OCI-LY7 (cell line): ENCODE measurements around the gene NOTCH4.

Experiments used
- EZH2phosphoT487 ChIP-seq: fragments of 200-600 bp; sonication (generic); IDR thresholded peaks from 2 replicates; pipeline ENCODE4 v1.6.1; 2018; ENCODE audit warnings: low read depth, borderline replicate concordance, mild to moderate bottlenecking, mixed run types, antibody characterized with exemption, low read length, moderate library complexity, mixed read lengths
- TF ChIP-seq, protein P1 (sequence below): fragments of 200-600 bp; sonication (generic); conservative IDR thresholded peaks from 2 replicates; pipeline ENCODE4 v1.5.1; 2014; ENCODE audit warnings: mild to moderate bottlenecking, antibody characterized with exemption, low read length, moderate library complexity, mixed read lengths

GRCh38 chr6:32182555-32182981 is 41.3 kb downstream of the NOTCH4 start:
- no peak for TF ChIP-seq EZH2phosphoT487
- TF ChIP-seq, protein P1, sequence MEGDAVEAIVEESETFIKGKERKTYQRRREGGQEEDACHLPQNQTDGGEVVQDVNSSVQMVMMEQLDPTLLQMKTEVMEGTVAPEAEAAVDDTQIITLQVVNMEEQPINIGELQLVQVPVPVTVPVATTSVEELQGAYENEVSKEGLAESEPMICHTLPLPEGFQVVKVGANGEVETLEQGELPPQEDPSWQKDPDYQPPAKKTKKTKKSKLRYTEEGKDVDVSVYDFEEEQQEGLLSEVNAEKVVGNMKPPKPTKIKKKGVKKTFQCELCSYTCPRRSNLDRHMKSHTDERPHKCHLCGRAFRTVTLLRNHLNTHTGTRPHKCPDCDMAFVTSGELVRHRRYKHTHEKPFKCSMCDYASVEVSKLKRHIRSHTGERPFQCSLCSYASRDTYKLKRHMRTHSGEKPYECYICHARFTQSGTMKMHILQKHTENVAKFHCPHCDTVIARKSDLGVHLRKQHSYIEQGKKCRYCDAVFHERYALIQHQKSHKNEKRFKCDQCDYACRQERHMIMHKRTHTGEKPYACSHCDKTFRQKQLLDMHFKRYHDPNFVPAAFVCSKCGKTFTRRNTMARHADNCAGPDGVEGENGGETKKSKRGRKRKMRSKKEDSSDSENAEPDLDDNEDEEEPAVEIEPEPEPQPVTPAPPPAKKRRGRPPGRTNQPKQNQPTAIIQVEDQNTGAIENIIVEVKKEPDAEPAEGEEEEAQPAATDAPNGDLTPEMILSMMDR = no peak
